Right lobe of liver (tissue), 4 donors: ENCODE results near the gene FGF3.

Experiments used
- POLR2A ChIP-seq: fragments of 450-650 bp; IDR thresholded peaks from one replicate; pipeline ENCODE4 v1.6.1; 2017; ENCODE audit warnings: antibody characterized with exemption, mild to moderate bottlenecking
- TF ChIP-seq, protein P1 (sequence below), 4 donors: fragments of 200-600 bp in 3 of 4; fragments of 450-650 bp in 1 of 4; IDR thresholded peaks; one replicate each; pipeline versions ENCODE4 v1.5.1 to v1.8.0; 2016 to 2022; ENCODE audit warnings: antibody characterized with exemption in 4 of 4, mild to moderate bottlenecking in 2 of 4
- donor health status: DM: no; HTN: no; CAD: no.
- donor health status: DM: no; HTN: no; CAD: no.
- donor health status: DM: no; HTN: yes; CAD: no.

DNA sequence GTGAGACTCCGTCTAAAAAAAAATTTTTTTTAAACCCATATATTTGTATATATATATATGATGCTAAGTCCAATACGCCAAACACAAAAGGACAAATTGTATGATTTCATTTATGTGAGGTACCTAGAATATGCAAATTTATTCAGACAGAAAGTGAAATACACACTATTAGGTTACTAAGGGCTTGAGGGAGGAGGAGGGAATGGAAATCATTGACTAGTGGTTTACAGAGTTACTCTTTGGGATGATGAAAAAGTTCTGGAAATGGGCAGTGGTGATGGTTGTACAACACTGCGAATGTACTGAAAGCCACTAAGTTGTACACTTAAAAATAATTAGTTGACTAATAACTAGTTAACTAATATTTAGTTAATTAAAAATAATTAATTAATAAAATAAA, 36.2 kb upstream of the FGF3 start:
- TF ChIP-seq, protein P1, sequence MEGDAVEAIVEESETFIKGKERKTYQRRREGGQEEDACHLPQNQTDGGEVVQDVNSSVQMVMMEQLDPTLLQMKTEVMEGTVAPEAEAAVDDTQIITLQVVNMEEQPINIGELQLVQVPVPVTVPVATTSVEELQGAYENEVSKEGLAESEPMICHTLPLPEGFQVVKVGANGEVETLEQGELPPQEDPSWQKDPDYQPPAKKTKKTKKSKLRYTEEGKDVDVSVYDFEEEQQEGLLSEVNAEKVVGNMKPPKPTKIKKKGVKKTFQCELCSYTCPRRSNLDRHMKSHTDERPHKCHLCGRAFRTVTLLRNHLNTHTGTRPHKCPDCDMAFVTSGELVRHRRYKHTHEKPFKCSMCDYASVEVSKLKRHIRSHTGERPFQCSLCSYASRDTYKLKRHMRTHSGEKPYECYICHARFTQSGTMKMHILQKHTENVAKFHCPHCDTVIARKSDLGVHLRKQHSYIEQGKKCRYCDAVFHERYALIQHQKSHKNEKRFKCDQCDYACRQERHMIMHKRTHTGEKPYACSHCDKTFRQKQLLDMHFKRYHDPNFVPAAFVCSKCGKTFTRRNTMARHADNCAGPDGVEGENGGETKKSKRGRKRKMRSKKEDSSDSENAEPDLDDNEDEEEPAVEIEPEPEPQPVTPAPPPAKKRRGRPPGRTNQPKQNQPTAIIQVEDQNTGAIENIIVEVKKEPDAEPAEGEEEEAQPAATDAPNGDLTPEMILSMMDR (IDR thresholded peaks at IDR 0.05) = no peak
- no peak for TF ChIP-seq POLR2A
